HG03135 (cell line): ENCODE data around the gene GSG1.

ENCODE experiments used
- ATAC-seq: cut with Tn5 transposase; IDR thresholded peaks from one replicate; pipeline ENCODE4 v1.9.1; 2021; ENCODE audit warnings: mild to moderate bottlenecking, moderate library complexity; ENCODE audit not compliant: unreplicated experiment

The GSG1 gene

GRCh38 chr12:13120413-13120812 lies 16.9 kb upstream of the GSG1 start:
- ATAC-seq = no peak

GRCh38 chr12:13119826-13120225 lies 16.4 kb upstream of the GSG1 start:
- ATAC-seq = no peak

- no peak for ATAC-seq
Measured at GRCh38 chr12:13117029-13117428, 13.6 kb upstream of the GSG1 start.

- no peak for ATAC-seq
Measured at GRCh38 chr12:13116259-13116658, 12.8 kb upstream of the GSG1 start.

- ATAC-seq = no peak
Measured at GRCh38 chr12:13114251-13115052, 11.0 kb upstream of the GSG1 start.

GRCh38 chr12:13112968-13113367 lies 9.5 kb upstream of the GSG1 start:
- no peak for ATAC-seq

GRCh38 chr12:13106666-13107065 lies 3.2 kb upstream of the GSG1 start:
- no peak for ATAC-seq

GRCh38 chr12:13105781-13106180 lies 2.3 kb upstream of the GSG1 start:
- no peak for ATAC-seq

- ATAC-seq = no peak
Measured at GRCh38 chr12:13104409-13104808, 942 bp upstream of the GSG1 start.

GRCh38 chr12:13102461-13103195 lies 839 bp downstream of the GSG1 start:
- ATAC-seq = no peak

GRCh38 chr12:13101821-13102375 lies 1.6 kb downstream of the GSG1 start:
- no peak for ATAC-seq

- peak; percentile 75 for ATAC-seq
Measured at GRCh38 chr12:13100882-13101769, 2.3 kb downstream of the GSG1 start.

- ATAC-seq = no peak
Measured at GRCh38 chr12:13100605-13100881, 2.9 kb downstream of the GSG1 start.

GRCh38 chr12:13099844-13100604 lies 3.4 kb downstream of the GSG1 start:
- no peak for ATAC-seq

GRCh38 chr12:13099066-13099843 lies 4.2 kb downstream of the GSG1 start:
- ATAC-seq = no peak

GRCh38 chr12:13097491-13098011 lies 5.9 kb downstream of the GSG1 start:
- no peak for ATAC-seq

GRCh38 chr12:13095266-13095995 lies 8.0 kb downstream of the GSG1 start:
- no peak for ATAC-seq

GRCh38 chr12:13094367-13094766 lies 9.1 kb downstream of the GSG1 start:
- ATAC-seq = no peak

- ATAC-seq = no peak
Measured at GRCh38 chr12:13093848-13094220, 9.6 kb downstream of the GSG1 start.
